HG03025 (cell line): ENCODE data around the gene RASGRP3.
A peak's percentile ranks its signal among the peaks of the same experiment; 100 is the strongest.

Source experiments
- ATAC-seq: cut with Tn5 transposase; IDR thresholded peaks from one replicate; pipeline ENCODE4 v1.9.1; 2021; ENCODE audit warnings: mild to moderate bottlenecking, moderate library complexity; ENCODE audit not compliant: unreplicated experiment, low FRiP score

Gene RASGRP3

GRCh38 chr2:33561872-33562271 is 85.4 kb downstream of the RASGRP3 start:
- ATAC-seq = no peak

DNA sequence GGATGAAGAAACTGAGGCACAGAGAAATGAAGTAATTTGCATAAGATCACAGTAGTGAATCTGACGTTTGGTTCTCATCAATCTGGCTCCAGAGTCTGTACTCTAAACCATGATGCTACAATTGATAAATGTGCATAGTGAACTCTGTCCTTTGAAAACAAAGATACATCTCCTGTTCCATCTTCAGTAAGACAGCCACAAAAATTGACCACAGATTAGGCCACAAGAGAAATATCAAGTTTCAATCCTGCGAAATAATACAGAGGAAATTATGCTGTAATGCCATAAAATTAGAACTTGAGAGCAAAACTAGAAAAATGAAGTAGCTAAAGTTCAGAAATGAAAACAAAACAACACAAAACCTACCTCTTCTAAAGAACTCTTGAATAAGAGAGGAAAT is 94.2 kb downstream of the RASGRP3 start:
- no peak for ATAC-seq

DNA sequence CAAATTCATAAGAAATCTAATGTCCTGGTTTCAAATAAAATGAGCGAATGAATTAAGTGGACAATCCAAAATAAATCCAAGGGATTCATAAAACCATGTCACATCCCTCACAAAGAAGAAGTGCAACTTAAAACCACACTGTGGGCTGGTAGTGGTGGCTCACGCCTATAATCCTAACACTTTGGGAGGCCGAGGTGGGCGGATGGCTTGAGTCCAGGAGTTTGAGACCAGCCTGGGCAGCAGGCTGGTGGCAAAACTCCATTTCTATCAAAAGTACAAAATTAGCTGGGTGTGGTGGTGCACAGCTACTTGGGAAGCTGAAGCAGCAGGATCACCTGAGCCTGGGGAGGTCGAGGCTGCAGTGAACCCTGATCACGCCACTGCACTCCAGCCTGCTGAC is 97.2 kb downstream of the RASGRP3 start:
- no peak for ATAC-seq

DNA sequence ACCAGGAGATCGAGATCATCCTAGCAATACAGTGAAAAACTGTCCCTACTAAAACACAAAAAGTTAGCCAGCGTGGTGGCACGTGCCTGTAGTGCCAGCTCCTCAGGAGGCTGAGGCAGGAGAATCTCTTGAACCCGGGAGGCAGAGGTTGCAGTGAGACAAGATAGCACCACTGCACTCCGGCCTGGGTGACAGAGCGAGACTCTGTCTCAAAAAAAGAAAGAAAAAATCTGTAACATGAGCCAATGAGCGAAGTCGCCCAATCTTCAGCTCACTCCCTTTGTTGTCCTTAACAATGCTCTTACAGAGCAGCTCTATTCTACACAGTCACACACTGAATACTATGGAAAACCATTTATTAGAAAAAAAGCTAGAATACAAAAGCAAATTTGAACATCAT is 100.6 kb downstream of the RASGRP3 start:
- ATAC-seq = no peak

DNA sequence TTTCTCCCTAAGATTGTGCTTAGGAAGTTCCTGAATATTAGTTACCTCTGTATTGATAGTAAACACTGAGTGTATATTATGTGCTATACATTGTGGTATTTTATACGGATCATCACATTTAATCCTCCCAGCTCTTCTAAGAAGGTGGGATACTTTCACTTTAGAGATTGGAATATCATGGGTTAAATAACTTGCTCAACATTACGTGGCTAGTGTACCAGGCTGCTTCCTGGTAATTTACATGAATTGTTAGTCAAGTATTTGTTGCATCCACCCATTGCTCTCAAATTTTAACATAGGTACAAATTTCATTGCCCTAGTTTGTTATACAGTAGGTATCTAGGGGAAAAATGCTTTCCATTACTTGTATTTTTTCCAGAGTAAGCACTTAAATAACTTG is 101.2 kb downstream of the RASGRP3 start:
- no peak for ATAC-seq

- no peak for ATAC-seq
Observed at GRCh38 chr2:33579227-33579626, 102.8 kb downstream of the RASGRP3 start.

- no peak for ATAC-seq
Observed at GRCh38 chr2:33581872-33582271, 105.4 kb downstream of the RASGRP3 start.

DNA sequence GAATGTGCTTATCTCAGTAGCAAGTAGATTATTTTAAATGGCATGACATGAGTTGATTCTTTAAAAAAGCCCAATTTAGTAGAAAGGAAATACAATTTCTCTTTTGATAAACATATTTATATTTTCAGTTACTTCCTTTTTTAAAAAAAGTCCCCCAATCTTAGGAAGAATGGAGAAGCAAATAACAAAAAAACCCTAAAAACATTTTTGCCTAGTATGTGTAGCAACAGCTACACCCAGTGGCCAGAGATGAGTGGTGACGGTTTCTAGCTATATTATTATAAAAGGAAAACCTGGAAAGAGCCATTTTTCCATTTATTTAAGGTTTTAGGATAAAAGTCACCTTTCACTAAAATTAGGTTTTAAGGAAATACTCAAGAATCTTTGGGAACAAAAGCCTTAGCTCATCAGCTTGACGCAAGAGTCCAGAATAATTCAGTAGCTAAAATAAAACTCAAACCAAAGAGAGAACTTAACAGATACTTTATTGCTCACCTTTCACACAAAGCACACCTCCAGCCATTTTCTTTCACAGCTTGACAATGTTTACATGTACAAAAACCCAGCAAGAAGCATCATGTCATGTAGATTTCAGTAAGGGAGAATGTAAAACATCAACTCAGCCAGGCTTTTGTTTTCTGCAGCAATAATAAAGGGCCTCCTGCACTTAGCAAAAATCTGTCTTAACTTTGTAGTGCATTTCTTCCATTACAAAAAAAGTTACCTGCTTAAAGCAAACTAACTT is 106.9 kb downstream of the RASGRP3 start:
- ATAC-seq = no peak

DNA sequence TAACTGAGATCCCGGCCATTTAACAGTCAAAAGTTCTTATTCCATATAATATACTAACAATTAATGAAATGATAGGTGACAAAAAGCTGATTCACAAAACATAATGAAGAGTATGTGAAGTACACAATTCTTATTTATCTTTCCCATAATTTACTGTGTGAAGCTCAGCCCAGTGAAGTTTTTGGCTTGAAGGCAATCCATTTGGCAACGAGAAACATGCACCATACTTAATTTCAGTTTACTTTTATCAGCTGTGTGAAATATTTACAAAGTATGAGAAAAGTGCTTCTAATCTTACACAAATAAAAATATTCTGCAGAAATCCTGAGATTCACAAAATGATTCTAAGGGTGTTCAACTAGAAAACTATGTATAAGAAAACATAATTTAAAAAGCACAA is 110.3 kb downstream of the RASGRP3 start:
- no peak for ATAC-seq

GRCh38 chr2:33588232-33588631 is 111.8 kb downstream of the RASGRP3 start:
- no peak for ATAC-seq

- no peak for ATAC-seq
Observed at GRCh38 chr2:33589444-33589843, 113.0 kb downstream of the RASGRP3 start.

DNA sequence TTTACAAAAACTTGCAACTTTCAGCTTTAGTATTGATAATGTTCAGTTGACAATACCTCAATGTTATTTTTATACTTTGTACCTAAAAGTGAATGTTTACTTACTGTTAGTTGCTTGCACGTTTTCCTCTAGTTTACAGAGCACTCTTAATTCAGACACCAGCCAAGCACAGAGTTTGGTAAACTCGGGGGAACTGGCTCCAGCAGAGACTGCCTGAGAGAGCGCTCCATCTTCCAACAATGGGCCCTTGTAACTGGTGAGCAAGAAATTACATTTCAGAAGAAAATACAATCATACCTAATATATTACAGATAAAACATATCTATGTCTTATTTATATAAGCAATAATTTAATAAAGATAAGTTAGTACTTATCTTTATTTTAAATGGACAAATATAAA is 118.9 kb downstream of the RASGRP3 start:
- no peak for ATAC-seq

- no peak for ATAC-seq
Observed at GRCh38 chr2:33597026-33597425, 120.6 kb downstream of the RASGRP3 start.

- peak; percentile 38 for ATAC-seq
Observed at GRCh38 chr2:33598561-33599174, 122.2 kb downstream of the RASGRP3 start.

DNA sequence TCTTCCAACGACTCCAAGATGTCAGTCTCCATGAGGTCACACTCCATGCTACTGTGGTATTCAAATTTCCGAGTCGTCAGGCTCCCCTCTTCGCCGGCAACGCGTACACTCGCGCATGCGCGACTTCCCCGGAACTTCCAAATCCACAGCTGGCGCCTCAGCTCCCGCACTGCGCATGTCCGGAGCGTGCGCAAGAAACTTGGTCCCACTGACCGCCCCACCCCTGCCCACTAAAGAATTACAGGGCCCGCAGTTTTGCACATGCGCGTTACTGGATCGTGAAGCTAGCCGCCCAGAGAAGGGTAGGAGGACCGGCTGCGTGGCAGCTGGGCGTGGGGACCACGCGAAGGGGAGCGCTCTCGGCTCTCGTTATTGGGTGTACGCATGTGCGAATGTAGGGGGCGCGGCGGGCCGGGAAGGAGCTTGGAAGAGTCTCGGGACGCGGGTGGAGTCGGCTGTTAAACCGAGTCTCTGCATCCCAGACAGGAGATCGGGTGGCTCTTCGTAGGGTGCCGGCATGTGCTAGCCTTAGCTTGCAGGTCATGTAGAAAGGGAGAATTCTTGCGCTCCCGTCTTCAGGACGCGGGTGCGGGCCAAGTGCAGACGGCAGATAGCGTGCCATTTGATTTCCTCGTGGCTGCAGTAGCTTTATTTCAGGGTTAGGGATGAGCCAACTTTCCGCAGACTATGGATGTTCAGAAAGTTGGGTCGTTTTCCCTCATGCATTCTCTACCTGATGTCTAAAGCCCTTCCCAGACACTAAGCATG is 122.9 kb downstream of the RASGRP3 start, which contains the start of gene FAM98A:
FAM98A (minus strand) TSS at position 125 of the 768 bp plus-strand sequence; CDS start at position 47, 78 bp downstream.
- ATAC-seq = peak; percentile 91

DNA sequence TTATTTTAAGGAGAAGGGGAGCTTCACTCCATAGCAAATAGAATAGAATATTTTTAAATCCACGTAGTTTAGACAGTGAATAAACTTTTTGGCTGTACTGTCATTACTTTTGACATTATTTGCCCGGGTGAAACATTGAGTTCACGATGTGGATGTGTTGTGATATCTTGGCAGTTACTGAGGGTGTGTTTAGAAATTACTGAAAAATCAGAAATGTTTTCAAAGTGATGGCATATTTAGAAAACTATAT is 123.4 kb downstream of the RASGRP3 start:
- no peak for ATAC-seq

DNA sequence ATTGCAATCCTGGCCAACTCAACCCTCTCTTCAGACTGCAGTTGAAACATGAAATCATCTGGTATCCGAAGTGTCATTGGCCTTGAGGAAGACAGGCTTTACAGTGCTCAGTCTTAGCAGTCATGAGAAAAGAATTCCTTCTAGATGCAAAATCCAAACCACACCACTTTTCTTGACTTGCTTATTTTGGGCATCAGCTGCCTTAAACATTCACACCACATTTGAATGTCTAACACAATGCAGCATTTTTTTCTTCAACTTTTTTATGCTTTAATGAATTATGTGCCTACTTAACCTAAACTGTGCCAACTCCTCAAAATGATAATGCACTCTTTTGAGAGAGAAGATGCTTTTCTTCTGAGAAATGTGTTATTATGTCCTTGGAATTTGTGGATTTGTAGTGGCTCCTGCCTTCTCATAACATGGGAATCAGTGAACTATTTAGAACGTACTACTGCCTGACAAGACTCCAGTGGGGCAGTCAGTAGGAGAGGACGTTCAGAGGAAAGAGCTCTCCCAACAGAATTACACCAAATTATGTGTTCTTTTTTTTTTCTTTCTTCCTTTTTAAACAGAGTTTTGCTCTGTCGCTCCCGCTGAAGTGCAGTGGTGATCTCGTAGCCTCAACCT is 125.9 kb downstream of the RASGRP3 start:
- ATAC-seq = no peak

DNA sequence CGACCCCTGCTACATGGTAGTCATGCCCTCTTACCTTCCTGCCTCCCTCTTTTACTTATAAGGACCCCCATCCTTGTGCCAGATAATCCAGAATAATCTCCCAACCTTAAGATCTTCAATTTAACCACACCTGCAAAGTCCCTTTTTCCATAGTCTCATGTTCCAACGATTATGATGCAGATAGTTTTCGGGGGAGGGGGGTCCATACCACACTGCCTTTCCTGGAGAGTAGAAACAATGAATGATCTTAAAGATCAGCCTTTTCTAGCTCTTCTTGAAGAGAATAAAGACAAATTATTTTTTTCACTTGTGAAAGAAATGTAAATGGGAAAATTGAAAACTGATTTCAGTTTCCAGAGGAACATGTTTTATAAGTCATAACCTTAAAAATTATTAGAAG is 127.0 kb downstream of the RASGRP3 start:
- ATAC-seq = no peak

DNA sequence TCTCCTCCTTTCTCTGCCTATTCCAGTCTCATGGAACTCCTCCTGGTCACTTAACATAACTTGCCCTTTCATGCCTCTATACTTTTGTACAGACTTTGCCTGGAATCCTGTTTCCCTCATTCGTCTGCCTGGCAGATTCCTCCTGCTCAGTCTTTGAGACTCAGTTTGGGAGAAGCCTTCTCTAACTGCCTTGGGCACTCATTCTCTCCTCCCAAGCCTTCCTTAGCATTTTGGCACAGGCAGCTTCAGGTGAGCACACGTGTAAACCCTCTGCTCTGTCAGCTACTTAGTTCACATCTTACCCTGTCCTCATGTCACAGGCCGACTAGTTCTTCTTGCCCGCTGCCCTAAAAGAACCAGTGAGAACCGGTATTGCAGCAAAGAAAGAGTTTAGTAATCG is 128.6 kb downstream of the RASGRP3 start:
- ATAC-seq = no peak

DNA sequence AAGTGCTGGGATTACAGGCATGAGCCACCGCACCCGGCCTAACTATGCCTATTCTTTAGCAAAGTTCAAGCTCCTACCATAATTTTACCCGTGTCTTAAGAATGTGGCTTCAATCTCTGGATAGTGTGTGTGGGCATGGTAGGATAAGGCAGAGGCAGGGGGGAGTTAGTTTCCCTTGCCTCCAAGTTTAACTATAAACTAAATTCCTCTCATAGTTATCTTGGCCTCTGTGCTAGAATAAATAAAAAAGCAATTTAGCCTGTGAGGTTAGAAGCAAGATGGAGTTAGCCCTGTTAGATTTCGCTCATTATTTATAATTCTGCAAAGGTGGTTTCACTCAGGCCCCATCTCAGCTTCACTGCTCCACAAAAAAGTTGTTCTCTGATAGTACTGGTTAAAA is 129.7 kb downstream of the RASGRP3 start:
- ATAC-seq = no peak

- no peak for ATAC-seq
Observed at GRCh38 chr2:33606622-33607021, 130.2 kb downstream of the RASGRP3 start.
